Activated CD8-positive, alpha-beta T cell treated with anti-CD3 and anti-CD28 coated beads for 36 hours (primary cell): ENCODE results near the gene TRMT11. TPM values are rescaled to one million over a fixed set of nuclear protein-coding genes. Genes with fewer than 3 reads are reported as not detected.

Experiments
- ATAC-seq: fragments of 200-7000 bp; cut with Tn5 transposase; one replicate; pipeline ENCODE4 v1.10.0; 2021; ENCODE audit warnings: mild to moderate bottlenecking, moderate library complexity
- CTCF ChIA-PET: fragments of 350-600 bp; sonication (Branson Sonifier 250); formaldehyde crosslinking; loops from one replicate; lab custom pipeline; 2021; ENCODE audit warnings: antibody characterized with exemption; lab: Charles Lee
- POLR2A ChIA-PET: fragments of 350-600 bp; sonication (Branson Sonifier 250); formaldehyde crosslinking; loops from one replicate; lab custom pipeline; 2021; ENCODE audit warnings: antibody characterized with exemption; lab: Charles Lee
- DNase-seq: peaks from one replicate; pipeline ENCODE4 v3.0.0-alpha.2; 2020
- H3K27ac Mint-ChIP-seq: one replicate; pipeline ENCODE4 v1.8.0; 2021; ENCODE audit warnings: mild to moderate bottlenecking, mixed read lengths
- H3K27me3 Mint-ChIP-seq: one replicate; pipeline ENCODE4 v1.8.0; 2021; ENCODE audit warnings: mixed read lengths
- H3K36me3 Mint-ChIP-seq: one replicate; pipeline ENCODE4 v1.8.0; 2021; ENCODE audit warnings: low read depth, mixed read lengths
- H3K4me1 Mint-ChIP-seq: one replicate; pipeline ENCODE4 v1.8.0; 2021; ENCODE audit warnings: low read depth, mixed read lengths
- H3K4me3 Mint-ChIP-seq: one replicate; pipeline ENCODE4 v1.8.0; 2021; ENCODE audit warnings: mild to moderate bottlenecking, moderate library complexity, mixed read lengths
- H3K9me3 Mint-ChIP-seq: one replicate; pipeline ENCODE4 v1.8.0; 2021; ENCODE audit warnings: mixed read lengths
- intact Hi-C: fragments of 100-400 bp; cut with micrococcal nuclease; formaldehyde crosslinking; loops from one replicate; pipeline ENCODE4 v1.10.0; 2022
- total RNA-seq, 2 experiments: library from RNA; stranded (reverse); gene quantifications; one replicate each; pipeline ENCODE4 v1.2.3, GENCODE V29; 2021
- TF ChIP-seq, protein P1 (sequence below): fragments of 200-600 bp; IDR thresholded peaks from one replicate; pipeline ENCODE4 v1.8.0; 2022; ENCODE audit warnings: antibody characterized with exemption, mild to moderate bottlenecking

TRMT11 gene
- total RNA-seq, 2 experiments from 2014 or later: 41.5 to 49.1 TPM

DNA sequence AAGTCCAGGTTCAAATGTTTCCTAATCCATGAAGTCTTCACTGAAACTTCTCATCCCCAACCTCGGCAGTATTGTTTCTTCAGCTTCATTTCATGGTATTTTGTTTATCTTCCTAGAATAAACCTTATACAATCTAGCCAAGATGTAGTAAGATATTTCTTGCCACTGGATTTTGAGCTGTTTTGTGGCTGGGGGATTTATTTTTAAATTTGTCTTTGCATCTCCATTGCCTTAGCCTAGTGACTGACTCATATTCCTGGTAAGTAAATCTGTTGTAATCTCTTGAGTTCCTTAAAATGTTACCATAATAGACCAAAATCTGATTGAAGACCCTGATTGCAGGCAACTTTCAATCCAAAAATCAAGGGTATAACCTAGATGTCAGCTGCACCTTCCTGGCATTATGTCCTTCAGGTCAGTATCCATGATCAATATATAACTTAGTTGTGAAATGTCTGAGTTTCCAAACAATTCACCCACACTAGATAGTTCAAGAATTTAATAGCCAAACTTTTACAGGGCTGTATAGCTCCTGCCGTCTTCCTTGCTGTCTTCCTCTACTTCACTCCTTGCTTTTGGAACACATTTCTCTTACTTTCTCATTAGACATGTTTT is 4.7 kb upstream of the TRMT11 start:
- TF ChIP-seq, protein P1, sequence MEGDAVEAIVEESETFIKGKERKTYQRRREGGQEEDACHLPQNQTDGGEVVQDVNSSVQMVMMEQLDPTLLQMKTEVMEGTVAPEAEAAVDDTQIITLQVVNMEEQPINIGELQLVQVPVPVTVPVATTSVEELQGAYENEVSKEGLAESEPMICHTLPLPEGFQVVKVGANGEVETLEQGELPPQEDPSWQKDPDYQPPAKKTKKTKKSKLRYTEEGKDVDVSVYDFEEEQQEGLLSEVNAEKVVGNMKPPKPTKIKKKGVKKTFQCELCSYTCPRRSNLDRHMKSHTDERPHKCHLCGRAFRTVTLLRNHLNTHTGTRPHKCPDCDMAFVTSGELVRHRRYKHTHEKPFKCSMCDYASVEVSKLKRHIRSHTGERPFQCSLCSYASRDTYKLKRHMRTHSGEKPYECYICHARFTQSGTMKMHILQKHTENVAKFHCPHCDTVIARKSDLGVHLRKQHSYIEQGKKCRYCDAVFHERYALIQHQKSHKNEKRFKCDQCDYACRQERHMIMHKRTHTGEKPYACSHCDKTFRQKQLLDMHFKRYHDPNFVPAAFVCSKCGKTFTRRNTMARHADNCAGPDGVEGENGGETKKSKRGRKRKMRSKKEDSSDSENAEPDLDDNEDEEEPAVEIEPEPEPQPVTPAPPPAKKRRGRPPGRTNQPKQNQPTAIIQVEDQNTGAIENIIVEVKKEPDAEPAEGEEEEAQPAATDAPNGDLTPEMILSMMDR: no peak
- ChIA-PET CTCF (interaction anchor here (0.8 to 1.9 kb wide), 4 partner anchors 7 to 668 kb away, joined by 3 to 4 read pairs (median 4); no protein-coding TSS in a partner anchor), POLR2A (interaction anchor here (0.6 kb wide), 1 partner anchor 25 kb away, joined by 3 read pairs; the partner anchor contains the start of gene HINT3)
- ATAC-seq (no peak), DNase-seq (no peak)
- Mint-ChIP-seq H3K27ac (no peak overlapping the region), H3K27me3 (no peaks in the 10 kb centered on the region), H3K4me3 (no peak overlapping the region), H3K36me3 (no peaks in the 10 kb centered on the region), H3K4me1 (peaks cover 3% of the 10 kb centered on the region), H3K9me3 (no peaks in the 10 kb centered on the region)
- intact Hi-C loops: no loop called here

- no peaks in the 10 kb centered on the region for H3K9me3 Mint-ChIP-seq
- TF ChIP-seq, protein P1: no peak
- DNase-seq (no peak), ATAC-seq (no peak)
- H3K4me3 Mint-ChIP-seq: no peak overlapping the region
- no peak overlapping the region for H3K27ac Mint-ChIP-seq
- CTCF ChIA-PET: interaction anchor here (0.5 to 0.8 kb wide), 2 partner anchors 9 to 12 kb away, joined by 3 to 4 read pairs; no protein-coding TSS in a partner anchor
- H3K27me3 Mint-ChIP-seq: no peaks in the 10 kb centered on the region
- POLR2A ChIA-PET: no interaction called here
- intact Hi-C loops: no loop called here
- peaks cover 3% of the 10 kb centered on the region for H3K4me1 Mint-ChIP-seq
- H3K36me3 Mint-ChIP-seq: no peaks in the 10 kb centered on the region
Observed at GRCh38 chr6:125983246-125983945, 2.9 kb upstream of the TRMT11 start.

DNA sequence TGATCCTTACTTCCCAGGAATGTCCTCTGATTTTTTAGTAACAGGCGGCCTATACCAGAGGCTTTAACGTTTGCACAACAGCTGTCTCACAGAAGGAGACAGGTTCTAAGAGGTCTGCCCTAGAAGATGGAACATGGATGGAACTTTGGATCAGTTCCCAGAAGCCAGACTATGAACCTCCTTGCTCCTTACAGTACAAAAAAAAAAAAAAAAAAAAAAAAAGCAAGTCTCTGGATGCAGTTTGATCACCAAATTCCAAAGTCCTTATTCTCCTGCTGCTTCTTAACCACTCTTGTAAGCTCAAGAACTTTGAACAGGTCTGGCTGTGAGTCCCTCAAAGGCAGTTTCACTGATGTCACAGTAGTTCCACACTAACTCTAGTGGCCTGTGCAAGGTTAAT is 2.0 kb upstream of the TRMT11 start:
- Mint-ChIP-seq H3K36me3 (no peaks in the 10 kb centered on the region), H3K4me3 (no peak overlapping the region), H3K27me3 (no peaks in the 10 kb centered on the region), H3K9me3 (no peaks in the 10 kb centered on the region), H3K4me1 (peaks cover 6% of the 10 kb centered on the region), H3K27ac (no peak overlapping the region)
- TF ChIP-seq, protein P1: no peak
- intact Hi-C loops: no loop called here
- DNase-seq: no peak
- no peak for ATAC-seq
- ChIA-PET POLR2A (no interaction called here), CTCF (interaction anchor here (3.6 to 4.1 kb wide), 2 partner anchors 9 to 13 kb away, joined by 42 to 48 read pairs; no protein-coding TSS in a partner anchor)

DNA sequence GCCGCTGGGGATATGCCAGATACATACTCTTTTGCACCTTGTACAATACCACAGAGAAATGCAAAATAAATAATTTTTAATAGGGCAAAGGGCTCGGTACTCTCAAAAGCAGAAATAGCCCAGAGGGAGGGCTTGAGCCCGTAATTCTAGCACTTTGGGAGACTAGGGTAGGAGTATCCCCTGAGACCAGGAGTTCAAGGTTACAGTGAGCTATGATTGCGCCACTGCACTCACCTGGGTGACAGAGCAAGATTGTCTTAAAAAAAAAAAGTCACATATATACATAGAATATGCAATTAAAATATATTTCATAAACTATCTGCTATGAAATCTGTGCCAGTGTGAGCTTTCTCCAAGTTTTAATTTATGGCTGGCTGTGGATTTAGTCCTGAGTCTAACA is 818 bp upstream of the TRMT11 start:
- H3K27ac Mint-ChIP-seq: peak overlapping the region; percentile 21
- DNase-seq (no peak), ATAC-seq (no peak)
- H3K9me3 Mint-ChIP-seq: no peaks in the 10 kb centered on the region
- POLR2A ChIA-PET: interaction anchor here (0.6 to 2.5 kb wide), 8 partner anchors 10 to 205 kb away, joined by 3 to 16 read pairs (median 6); partner anchors contain the start of gene HINT3
- intact Hi-C loops: no loop called here
- no peak overlapping the region for H3K4me3 Mint-ChIP-seq
- CTCF ChIA-PET: interaction anchor here (0.9 to 4.1 kb wide), 9 partner anchors 10 to 232 kb away, joined by 3 to 48 read pairs (median 7); partner anchors contain the start of genes HINT3 and NCOA7
- no peaks in the 10 kb centered on the region for H3K36me3 Mint-ChIP-seq
- TF ChIP-seq, protein P1: no peak
- peaks cover 16% of the 10 kb centered on the region for H3K4me1 Mint-ChIP-seq
- H3K27me3 Mint-ChIP-seq: no peaks in the 10 kb centered on the region
